Stimulated activated CD8-positive, alpha-beta memory T cell treated with anti-CD3 and anti-CD28 coated beads, Interleukin-7, amount 100 ng/mL, for 4 hours (primary cell): ENCODE measurements around the gene REXO1.

ENCODE experiments used
- DNase-seq, 2 donors: peaks; one replicate each; pipeline ENCODE4 v3.0.0-alpha.2; 2020; ENCODE audit warnings: low read depth in 2 of 2

Gene REXO1

GRCh38 chr19:1766800-1767352, 81.4 kb downstream of the REXO1 start:
- DNase-seq = no peak

GRCh38 chr19:1765904-1766799, 82.1 kb downstream of the REXO1 start:
- no peak for DNase-seq
